Measurements from ENCODE around the gene CDK2. TPM values are rescaled to one million over a fixed set of nuclear protein-coding genes. Genes with fewer than 3 reads are reported as not detected.

The CDK2 gene
- total and polyA plus RNA-seq, 9 of the 15 experiments (the other 6 are each of a cell fraction or from before 2014, with no cell fraction given): 17.4 to 213 (median 109) TPM

- in situ Hi-C loops (cut with MboI) (no loop called here), intact Hi-C loops (cut with micrococcal nuclease) (no loop called here)
- DNase-seq (ENCODE audit: extremely low read depth in 1 of 4, low spot score in 3 of 4) (no peak), FAIRE-seq (no peak), ATAC-seq (peak; percentile 75)
- Histone ChIP-seq H2AFZ (ENCODE audit: low read depth, low read length) (no peak overlapping the region), H3K4me1 (replicated peaks in 1 of 2; ENCODE audit: control insufficient read depth in 2 of 2, insufficient read depth in 2 of 2, low read length in 2 of 2) (peaks cover 8 to 9% of the 10 kb centered on the region in 2 experiments; a peak in 4 of 5 replicates), H3K27ac (ENCODE audit: extremely low read depth, low read depth, low read length) (no peak overlapping the region), H3K27me3 (ENCODE audit: control insufficient read depth in 2 of 2, insufficient read depth in 2 of 2, low read length in 2 of 2) (no peaks in the 10 kb centered on the region), H3K9ac (ENCODE audit: insufficient read depth in 1 of 2, low read depth in 2 of 2, low read length in 2 of 2) (no peak overlapping the region; a peak in 1 of 4 replicates), H3K79me2 (ENCODE audit: control insufficient read depth, insufficient read depth, low read length) (peaks cover 3% of the 10 kb centered on the region; the same call in 2 of the 3 replicates), H4K20me1 (replicated peaks; ENCODE audit: control insufficient read depth, insufficient read depth, low read length) (no peaks in the 10 kb centered on the region), H3K4me3 (no peak overlapping the region), H3K4me2 (ENCODE audit: insufficient read depth, low read length) (no peak overlapping the region), H3K9me3 (replicated peaks; ENCODE audit: control insufficient read depth, insufficient read depth, low read depth, low read length) (no peaks in the 10 kb centered on the region), H3K9me1 (ENCODE audit: control insufficient read depth, insufficient read depth, low read length) (no peaks in the 10 kb centered on the region), H3K36me3 (ENCODE audit: control insufficient read depth, insufficient read depth, low read length) (peaks cover 43% of the 10 kb centered on the region)
- CTCF ChIA-PET (ENCODE audit: low intra/inter-chr PET ratio): no interaction called here
- 47% methylated on average over 4 of the region's 4 CpGs for WGBS (ENCODE audit: insufficient coverage, low coverage, missing lambda C conversion rate)
- BruUV-seq (replicated peaks): no TSS peak
- TF ChIP-seq ARID1B (IDR thresholded peaks at IDR 0.05) (0 out of 2 replicates have a peak, but pooled peaks have one; percentile 11), HMBOX1 (IDR thresholded peaks at IDR 0.05) (peak; percentile 49), THRA (IDR thresholded peaks at IDR 0.05) (no peak), ZNF384 (IDR thresholded peaks at IDR 0.05; ENCODE audit: low read depth, low read length) (peak; percentile 90), HDGF (IDR thresholded peaks at IDR 0.05) (no peak), MAFK (IDR thresholded peaks at IDR 0.05; ENCODE audit: low read length) (peak; percentile 74; the same call in 1 of the 2 replicates), MAFG (tag; conservative IDR thresholded peaks at IDR 0.05) (peak; percentile 89), MYBL2 (IDR thresholded peaks at IDR 0.05; ENCODE audit: low read depth) (no peak), MYBL2 (CRISPR knock-in tag; IDR thresholded peaks at IDR 0.05; ENCODE audit: borderline replicate concordance) (no peak), ZNF316 (IDR thresholded peaks at IDR 0.05) (peak; percentile 97), SMARCB1 (IDR thresholded peaks at IDR 0.05; ENCODE audit: insufficient read length, low read depth) (peak; percentile 41), MAFF (IDR thresholded peaks at IDR 0.05; ENCODE audit: low read length) (peak; percentile 78), C11orf30 (IDR thresholded peaks at IDR 0.05; ENCODE audit: low read depth) (peak; percentile 92)
- POLR2A ChIA-PET: interaction anchor here (0.9 to 5.9 kb wide), 3 partner anchors 9 to 254 kb away, joined by 3 to 49 read pairs (median 7); partner anchors contain the start of genes CD63 and RAB5B
Measured at GRCh38 chr12:55983232-55983842, 16.7 kb downstream of the CDK2 start.
